Adipose tissue (tissue), 3 donors: ENCODE results near the gene PPP1CA. TPM values are rescaled to one million over a fixed set of nuclear protein-coding genes. Genes with fewer than 3 reads are reported as not detected.

Experiments
- H3K27ac ChIP-seq: one replicate; pipeline ENCODE4 v1.5.1; 2013; ENCODE audit warnings: low read depth, low read length
- WGBS, 3 donors: extraction: QIAGEN DNeasy Blood & Tissue Kit; methylation state at CpG; one replicate each; pipeline ENCODE4 v1.1.7; 2013; 5-methylcytosine and 5-hydroxymethylcytosine counted together
- polyA plus RNA-seq, 3 donors: library from polyadenylated mRNA; stranded (reverse); fragments of 200-250 nt; gene quantifications; one replicate each; pipeline ENCODE4 v1.2.3, GENCODE V29; 2013
- donor health status: healthy with polysubstance abuse.
- donor health status: Bipolar disorder and iron deficiency.
- donor health status: healthy.

Gene PPP1CA
- polyA plus RNA-seq, 3 donors: 82.3 to 97.8 (median 93.6) TPM

- no peak overlapping the region for H3K27ac ChIP-seq
- 76 to 87% (median 87%) methylated on average over 6 of the region's 6 CpGs for WGBS, 3 donors
These were observed 24.5 kb downstream of the PPP1CA start for GRCh38 chr11:67376873-67377808.

GRCh38 chr11:67376063-67376820 lies 25.4 kb downstream of the PPP1CA start:
- H3K27ac ChIP-seq: no peak overlapping the region
- WGBS, 3 donors: 78 to 81% (median 81%) methylated on average over 7 of the region's 7 CpGs

GRCh38 chr11:67375320-67376055 lies 26.2 kb downstream of the PPP1CA start:
- 53 to 57% (median 54%) methylated on average over 14 to 15 of the region's 15 CpGs for WGBS, 3 donors
- no peak overlapping the region for H3K27ac ChIP-seq

- WGBS, 3 donors: 23 to 34% (median 24%) methylated on average over 9 of the region's 9 CpGs
- no peak overlapping the region for H3K27ac ChIP-seq
These were observed 26.9 kb downstream of the PPP1CA start for GRCh38 chr11:67374571-67375281.

GRCh38 chr11:67373648-67374570 lies 27.7 kb downstream of the PPP1CA start:
- peak overlapping the region; percentile 83 for H3K27ac ChIP-seq
- WGBS, 3 donors: 5 to 6% (median 6%) methylated on average over 35 to 40 of the region's 40 CpGs

GRCh38 chr11:67372993-67373647 lies 28.5 kb downstream of the PPP1CA start, which contains the start of gene CLCF1:
TSS of gene CLCF1 (minus strand) at chr11:67373598. CDS start at chr11:67373539, 59 bp downstream.
- peak within 1 kb of the TSS; percentile 83 for H3K27ac ChIP-seq
- 1% methylated on average over 48 to 70 of the region's 76 CpGs for WGBS, 3 donors

GRCh38 chr11:67372321-67372992 lies 29.2 kb downstream of the PPP1CA start:
- peak overlapping the region; percentile 83 for H3K27ac ChIP-seq
- 1 to 2% (median 1%) methylated on average over 50 to 78 of the region's 78 CpGs for WGBS, 3 donors

GRCh38 chr11:67371911-67372320 lies 29.7 kb downstream of the PPP1CA start:
- 14 to 21% (median 16%) methylated on average over 11 to 16 of the region's 16 CpGs for WGBS, 3 donors
- no peak overlapping the region for H3K27ac ChIP-seq

- no peak overlapping the region for H3K27ac ChIP-seq
These were observed 30.3 kb downstream of the PPP1CA start for GRCh38 chr11:67371189-67371910.

GRCh38 chr11:67370351-67371076 lies 31.1 kb downstream of the PPP1CA start:
- no peak overlapping the region for H3K27ac ChIP-seq
- 53 to 58% (median 56%) methylated on average over 14 of the region's 14 CpGs for WGBS, 3 donors

More at GRCh38 chr11:67371189-67371910, 30.3 kb downstream of the PPP1CA start:
- WGBS, 3 donors: 38 to 47% (median 39%) methylated on average over 8 of the region's 8 CpGs

GRCh38 chr11:67369801-67370284 lies 31.8 kb downstream of the PPP1CA start:
- no peak overlapping the region for H3K27ac ChIP-seq
- WGBS, 3 donors: 39 to 69% (median 47%) methylated on average over 12 of the region's 12 CpGs

GRCh38 chr11:67369275-67369674 lies 32.4 kb downstream of the PPP1CA start:
- 76 to 89% (median 80%) methylated on average over 8 of the region's 8 CpGs for WGBS, 3 donors
- H3K27ac ChIP-seq: no peak overlapping the region

- 67 to 86% (median 73%) methylated on average over 3 of the region's 3 CpGs for WGBS, 3 donors
- H3K27ac ChIP-seq: no peak overlapping the region
These were observed 33.0 kb downstream of the PPP1CA start for GRCh38 chr11:67368621-67369020.

GRCh38 chr11:67367761-67368227 lies 33.9 kb downstream of the PPP1CA start:
- no peak overlapping the region for H3K27ac ChIP-seq

More at GRCh38 chr11:67367761-67368227, 33.9 kb downstream of the PPP1CA start:
- 45 to 82% (median 51%) methylated on average over 7 of the region's 7 CpGs for WGBS, 3 donors
